KMS-11 (cell line): ENCODE measurements around the gene PARP8.

ENCODE experiments used
- H2AFZ ChIP-seq: fragments of 200-600 bp; sonication (generic); 2 replicates; pipeline ENCODE4 v1.6.1; 2016; ENCODE audit warnings: antibody characterized with exemption, mixed run types, low read depth
- H3K27ac ChIP-seq: fragments of 200-600 bp; sonication (generic); 2 replicates; pipeline ENCODE4 v1.6.1; 2016; ENCODE audit warnings: mild to moderate bottlenecking, mixed run types
- H3K27me3 ChIP-seq: fragments of 200-600 bp; sonication (generic); 2 replicates; pipeline ENCODE4 v1.6.1; 2017; ENCODE audit warnings: mild to moderate bottlenecking, low read depth, mixed run types, moderate library complexity; ENCODE audit not compliant: insufficient read depth
- H3K36me3 ChIP-seq: fragments of 200-600 bp; sonication (generic); 2 replicates; pipeline ENCODE4 v1.6.1; 2017; ENCODE audit warnings: mild to moderate bottlenecking, mixed run types; ENCODE audit not compliant: insufficient read depth
- H3K4me1 ChIP-seq: fragments of 200-600 bp; sonication (generic); 2 replicates; pipeline ENCODE4 v1.6.1; 2016; ENCODE audit warnings: mild to moderate bottlenecking, low read depth, mixed run types; ENCODE audit not compliant: poor library complexity, severe bottlenecking
- H3K4me2 ChIP-seq: fragments of 200-600 bp; sonication (generic); 2 replicates; pipeline ENCODE4 v1.7.0; 2016; ENCODE audit warnings: mild to moderate bottlenecking, mixed run types
- H3K4me3 ChIP-seq: fragments of 200-600 bp; sonication (generic); IDR thresholded peaks from 2 replicates; pipeline ENCODE4 v1.6.1; 2017; ENCODE audit warnings: low read depth, low read length, mixed read lengths; ENCODE audit not compliant: insufficient read depth
- H3K79me2 ChIP-seq: fragments of 200-600 bp; sonication (generic); 2 replicates; pipeline ENCODE4 v1.6.1; 2016; ENCODE audit warnings: low read depth, mixed run types; ENCODE audit not compliant: insufficient read depth
- H3K9ac ChIP-seq: fragments of 200-600 bp; sonication (generic); 2 replicates; pipeline ENCODE4 v1.6.1; 2016; ENCODE audit warnings: mild to moderate bottlenecking, mixed run types
- H4K20me1 ChIP-seq: fragments of 200-600 bp; sonication (generic); 2 replicates; pipeline ENCODE4 v1.6.1; 2016; ENCODE audit warnings: mild to moderate bottlenecking, mixed run types; ENCODE audit not compliant: insufficient read depth
- TF ChIP-seq, protein P1 (sequence below): fragments of 200-600 bp; sonication (generic); conservative IDR thresholded peaks from 2 replicates; pipeline ENCODE4 v1.6.1; 2017; ENCODE audit warnings: low read depth, mild to moderate bottlenecking, antibody characterized with exemption, low read length, moderate library complexity, mixed read lengths

The PARP8 gene

DNA sequence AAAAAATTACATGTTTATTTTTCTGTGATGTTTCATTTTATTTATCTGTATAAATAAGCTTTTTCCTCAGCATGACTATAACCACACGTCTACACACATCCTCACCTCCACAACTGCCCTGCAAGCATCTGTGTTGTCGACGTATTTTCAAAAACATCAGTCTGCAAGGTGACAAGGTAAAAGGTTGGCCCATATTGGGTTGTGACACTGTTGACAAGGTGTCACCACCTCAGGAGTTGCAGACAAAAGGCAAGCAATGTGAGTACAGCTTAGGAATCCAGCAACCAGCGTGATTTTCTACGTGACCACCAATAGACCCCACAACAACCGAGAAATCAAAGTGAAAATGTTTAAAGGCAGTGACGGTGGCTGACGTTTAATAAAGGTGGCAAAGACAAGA, 187.6 kb downstream of the PARP8 start:
- TF ChIP-seq, protein P1, sequence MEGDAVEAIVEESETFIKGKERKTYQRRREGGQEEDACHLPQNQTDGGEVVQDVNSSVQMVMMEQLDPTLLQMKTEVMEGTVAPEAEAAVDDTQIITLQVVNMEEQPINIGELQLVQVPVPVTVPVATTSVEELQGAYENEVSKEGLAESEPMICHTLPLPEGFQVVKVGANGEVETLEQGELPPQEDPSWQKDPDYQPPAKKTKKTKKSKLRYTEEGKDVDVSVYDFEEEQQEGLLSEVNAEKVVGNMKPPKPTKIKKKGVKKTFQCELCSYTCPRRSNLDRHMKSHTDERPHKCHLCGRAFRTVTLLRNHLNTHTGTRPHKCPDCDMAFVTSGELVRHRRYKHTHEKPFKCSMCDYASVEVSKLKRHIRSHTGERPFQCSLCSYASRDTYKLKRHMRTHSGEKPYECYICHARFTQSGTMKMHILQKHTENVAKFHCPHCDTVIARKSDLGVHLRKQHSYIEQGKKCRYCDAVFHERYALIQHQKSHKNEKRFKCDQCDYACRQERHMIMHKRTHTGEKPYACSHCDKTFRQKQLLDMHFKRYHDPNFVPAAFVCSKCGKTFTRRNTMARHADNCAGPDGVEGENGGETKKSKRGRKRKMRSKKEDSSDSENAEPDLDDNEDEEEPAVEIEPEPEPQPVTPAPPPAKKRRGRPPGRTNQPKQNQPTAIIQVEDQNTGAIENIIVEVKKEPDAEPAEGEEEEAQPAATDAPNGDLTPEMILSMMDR = no peak
- H3K79me2 ChIP-seq = no peaks in the 10 kb centered on the region
- no peak overlapping the region for H2AFZ ChIP-seq
- no peaks in the 10 kb centered on the region for H3K27me3 ChIP-seq
- H4K20me1 ChIP-seq = no peaks in the 10 kb centered on the region
- no peak overlapping the region for H3K4me2 ChIP-seq
- no peaks in the 10 kb centered on the region for H3K36me3 ChIP-seq
- H3K27ac ChIP-seq = no peak overlapping the region
- H3K9ac ChIP-seq = no peak overlapping the region
- H3K4me1 ChIP-seq = no peaks in the 10 kb centered on the region
- H3K4me3 ChIP-seq = no peak overlapping the region

DNA sequence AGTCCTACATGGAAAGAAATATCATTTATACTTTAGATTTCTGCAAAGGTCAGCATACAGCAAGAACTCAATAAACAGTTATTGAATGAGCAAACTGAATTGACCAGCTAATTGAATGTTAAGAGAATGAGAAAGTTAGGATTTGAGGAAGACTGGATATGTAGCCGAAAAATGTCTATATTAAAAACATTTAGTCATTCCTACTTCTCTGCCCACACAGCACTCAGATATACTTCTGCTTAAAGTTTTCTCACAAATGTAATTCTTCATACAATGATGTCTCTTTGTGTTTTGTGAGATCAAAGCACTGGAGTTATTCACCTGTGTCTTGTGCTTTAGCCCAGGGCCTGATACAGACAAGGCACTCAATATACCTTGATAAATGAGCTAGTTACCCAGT, 188.6 kb downstream of the PARP8 start:
- no peak overlapping the region for H3K9ac ChIP-seq
- H4K20me1 ChIP-seq = no peaks in the 10 kb centered on the region
- no peak overlapping the region for H3K27ac ChIP-seq
- H3K79me2 ChIP-seq = no peaks in the 10 kb centered on the region
- H3K36me3 ChIP-seq = no peaks in the 10 kb centered on the region
- no peak overlapping the region for H3K4me2 ChIP-seq
- no peaks in the 10 kb centered on the region for H3K27me3 ChIP-seq
- no peaks in the 10 kb centered on the region for H3K4me1 ChIP-seq
- no peak overlapping the region for H2AFZ ChIP-seq
- no peak overlapping the region for H3K4me3 ChIP-seq
- TF ChIP-seq, protein P1 = no peak

DNA sequence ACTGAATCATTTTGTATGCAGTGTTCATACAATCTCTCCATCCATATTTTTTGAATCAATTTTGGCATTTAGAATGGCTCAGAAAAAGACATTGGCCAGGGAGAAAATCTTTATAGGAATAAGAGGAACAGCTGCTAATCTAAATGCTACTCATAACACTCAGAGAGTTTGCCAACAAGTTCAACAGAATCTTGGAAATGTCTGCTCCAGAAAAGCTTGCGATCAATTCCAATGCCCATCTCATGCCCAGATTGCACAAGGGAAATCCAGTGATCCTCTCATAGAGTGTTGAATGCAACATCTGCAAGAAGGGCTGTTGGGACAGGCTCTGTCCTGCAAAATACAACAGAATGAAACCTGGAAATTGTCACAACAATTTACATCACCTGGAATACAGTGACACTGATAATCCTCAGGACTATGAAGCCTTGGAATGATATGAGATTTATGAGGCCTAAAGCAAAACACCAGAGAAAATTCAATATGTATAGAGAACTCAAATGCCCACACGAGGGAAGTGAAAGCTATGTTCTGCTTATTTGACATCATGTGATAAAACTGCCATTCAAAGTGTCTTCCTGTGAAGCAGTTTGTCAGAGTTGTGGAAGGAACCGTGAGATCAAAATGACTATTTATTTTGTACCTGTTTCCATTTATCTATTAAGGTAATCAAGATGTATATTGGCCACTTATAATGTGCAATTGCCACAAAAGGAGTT, 190.1 kb downstream of the PARP8 start:
- H3K4me2 ChIP-seq = no peak overlapping the region
- H3K79me2 ChIP-seq = no peaks in the 10 kb centered on the region
- H3K36me3 ChIP-seq = no peaks in the 10 kb centered on the region
- no peaks in the 10 kb centered on the region for H4K20me1 ChIP-seq
- H3K27ac ChIP-seq = no peak overlapping the region
- no peaks in the 10 kb centered on the region for H3K4me1 ChIP-seq
- H3K27me3 ChIP-seq = no peaks in the 10 kb centered on the region
- no peak overlapping the region for H3K4me3 ChIP-seq
- TF ChIP-seq, protein P1 = no peak
- no peak overlapping the region for H3K9ac ChIP-seq
- no peak overlapping the region for H2AFZ ChIP-seq

DNA sequence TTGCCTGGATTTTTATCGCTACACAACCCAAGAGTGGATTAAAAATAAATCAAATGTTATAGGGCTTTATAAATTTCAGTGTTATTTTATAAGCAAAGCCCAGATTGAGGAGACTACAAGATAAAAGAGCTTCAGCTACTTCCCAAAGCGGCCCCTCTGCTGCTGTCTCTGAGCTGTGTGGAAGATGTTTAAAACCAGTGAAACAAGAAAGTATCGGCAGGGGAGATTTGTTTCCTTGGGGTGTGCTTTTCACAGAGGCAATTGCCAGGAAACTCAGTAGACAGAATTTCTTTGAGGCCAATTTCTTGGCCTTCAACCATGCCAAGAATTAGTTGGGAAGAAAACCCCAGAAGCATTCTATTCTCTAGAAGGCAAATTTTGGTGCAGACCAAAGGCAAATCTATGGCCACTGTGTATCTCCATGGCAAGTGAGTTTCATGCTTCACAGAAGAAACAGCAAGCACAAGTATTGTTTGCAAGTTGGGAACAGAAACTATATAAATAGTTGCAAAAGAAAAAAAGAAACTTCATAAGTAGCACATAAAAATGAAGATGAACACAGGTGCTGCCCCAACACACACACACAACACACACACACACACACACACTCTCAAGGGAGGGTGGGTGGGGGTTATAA, 197.2 kb downstream of the PARP8 start:
- Histone ChIP-seq H3K9ac (no peak overlapping the region), H3K4me3 (no peak overlapping the region), H3K36me3 (no peaks in the 10 kb centered on the region), H3K27me3 (no peaks in the 10 kb centered on the region), H3K79me2 (no peaks in the 10 kb centered on the region), H2AFZ (no peak overlapping the region), H3K4me1 (no peaks in the 10 kb centered on the region), H3K27ac (no peak overlapping the region), H4K20me1 (no peaks in the 10 kb centered on the region), H3K4me2 (no peak overlapping the region)
- TF ChIP-seq, protein P1 = no peak
